Measurements from ENCODE around the gene SGSM1.

The SGSM1 gene

GRCh38 chr22:24845041-24845898 lies 39.3 kb downstream of the SGSM1 start:
- no peak for DNase-seq

GRCh38 chr22:24847490-24847889 lies 41.5 kb downstream of the SGSM1 start:
- DNase-seq: no peak

GRCh38 chr22:24848559-24849168 lies 42.7 kb downstream of the SGSM1 start:
- DNase-seq: no peak

GRCh38 chr22:24855794-24856193 lies 49.8 kb downstream of the SGSM1 start:
- DNase-seq: no peak

GRCh38 chr22:24857576-24857975 lies 51.6 kb downstream of the SGSM1 start:
- no peak for DNase-seq

- DNase-seq: no peak
Observed at GRCh38 chr22:24859587-24859986, 53.6 kb downstream of the SGSM1 start.

GRCh38 chr22:24865508-24865907 lies 59.5 kb downstream of the SGSM1 start:
- no peak for DNase-seq

- DNase-seq: no peak
Observed at GRCh38 chr22:24867323-24868022, 61.5 kb downstream of the SGSM1 start.

- DNase-seq: no peak
Observed at GRCh38 chr22:24868979-24869378, 63.0 kb downstream of the SGSM1 start.

GRCh38 chr22:24871611-24872205 lies 65.7 kb downstream of the SGSM1 start:
- DNase-seq: no peak

GRCh38 chr22:24873226-24873625 lies 67.2 kb downstream of the SGSM1 start:
- DNase-seq: no peak

GRCh38 chr22:24875862-24876506 lies 70.0 kb downstream of the SGSM1 start:
- DNase-seq: peak; percentile 54

- no peak for DNase-seq
Observed at GRCh38 chr22:24876700-24877099, 70.7 kb downstream of the SGSM1 start.

- no peak for DNase-seq
Observed at GRCh38 chr22:24878969-24879368, 73.0 kb downstream of the SGSM1 start.

GRCh38 chr22:24883432-24883831 lies 77.4 kb downstream of the SGSM1 start:
- DNase-seq: no peak

- DNase-seq: no peak
Observed at GRCh38 chr22:24887260-24887659, 81.2 kb downstream of the SGSM1 start.

- no peak for DNase-seq
Observed at GRCh38 chr22:24893341-24894070, 87.5 kb downstream of the SGSM1 start.

GRCh38 chr22:24894220-24894975 lies 88.4 kb downstream of the SGSM1 start:
- peak; percentile 67 for DNase-seq

- DNase-seq: peak; percentile 59
Observed at GRCh38 chr22:24894998-24895397, 89.0 kb downstream of the SGSM1 start.

- no peak for DNase-seq
Observed at GRCh38 chr22:24901448-24901847, 95.4 kb downstream of the SGSM1 start.

GRCh38 chr22:24905909-24906308 lies 99.9 kb downstream of the SGSM1 start:
- DNase-seq: no peak

Data from right forelimb (tissue), 1 donor.